Testis (tissue), 3 donors: ENCODE data around the gene PLS1. TPM values are rescaled to one million over a fixed set of nuclear protein-coding genes. Genes with fewer than 3 reads are reported as not detected.

Experiments
- DNase-seq: peaks from one replicate; pipeline ENCODE4 v3.0.0-alpha.2; 2019
- H3K27ac ChIP-seq, 2 donors: fragments of 200-600 bp; sonication (generic); one replicate each; pipeline ENCODE4 v1.5.1; 2019
- H3K27me3 ChIP-seq: fragments of 200-600 bp; sonication (generic); one replicate; pipeline ENCODE4 v1.5.1; 2019
- H3K36me3 ChIP-seq: fragments of 200-600 bp; sonication (generic); one replicate; pipeline ENCODE4 v1.5.1; 2017; ENCODE audit warnings: low read depth; ENCODE audit errors: missing control alignments
- H3K4me1 ChIP-seq: fragments of 200-600 bp; sonication (generic); one replicate; pipeline ENCODE4 v1.5.1; 2019
- H3K4me3 ChIP-seq, 2 donors: fragments of 200-600 bp; sonication (generic); one replicate each; pipeline ENCODE4 v1.5.1; 2017 to 2019
- H3K9me3 ChIP-seq: fragments of 200-600 bp; sonication (generic); one replicate; pipeline ENCODE4 v1.5.1; 2017
- POLR2A ChIP-seq: fragments of 450-650 bp; IDR thresholded peaks from one replicate; pipeline ENCODE4 v1.6.1; 2017; ENCODE audit warnings: antibody characterized with exemption, mild to moderate bottlenecking, moderate library complexity
- WGBS, 2 donors: methylation state at CpG; one replicate each; pipeline ENCODE4 v1.1.5; 2018; 5-methylcytosine and 5-hydroxymethylcytosine counted together
- intact Hi-C: fragments of 100-400 bp; cut with DNase I; formaldehyde crosslinking; loops from one replicate; pipeline ENCODE4 v1.15.1; 2023; ENCODE audit warnings: low total_unique reads
- polyA plus RNA-seq: library from polyadenylated mRNA; stranded (reverse); fragments of 350-450 nt; fragmentation: Illumina TruSeq; extraction: RNeasy Lipid Tissue Mini Kit (QIAGEN cat#74804); gene quantifications from one replicate; pipeline ENCODE4 v1.2.3, GENCODE V29; 2014; ENCODE audit warnings: low read depth, low replicate concordance; ENCODE audit not compliant: insufficient read depth
- total RNA-seq, 2 donors: library from RNA; depleted of rRNA; stranded (reverse); fragments of >200 nt; gene quantifications; one replicate each; pipeline ENCODE4 v1.2.3, GENCODE V29; 2016
- TF ChIP-seq, protein P1 (sequence below), 3 experiments: fragments of 450-650 bp in 2 of 3; fragments of 200-600 bp in 1 of 3; sonication (generic) in 1 of 3; IDR thresholded peaks; one replicate each; pipeline ENCODE4 v1.5.1; 2016 to 2019; ENCODE audit warnings: antibody characterized with exemption in 3 of 3, mild to moderate bottlenecking in 2 of 3, moderate library complexity in 1 of 3

Gene PLS1
- total and polyA plus RNA-seq, 3 donors from 2014 or later: 5.1 to 10.8 (median 10.6) TPM

DNA sequence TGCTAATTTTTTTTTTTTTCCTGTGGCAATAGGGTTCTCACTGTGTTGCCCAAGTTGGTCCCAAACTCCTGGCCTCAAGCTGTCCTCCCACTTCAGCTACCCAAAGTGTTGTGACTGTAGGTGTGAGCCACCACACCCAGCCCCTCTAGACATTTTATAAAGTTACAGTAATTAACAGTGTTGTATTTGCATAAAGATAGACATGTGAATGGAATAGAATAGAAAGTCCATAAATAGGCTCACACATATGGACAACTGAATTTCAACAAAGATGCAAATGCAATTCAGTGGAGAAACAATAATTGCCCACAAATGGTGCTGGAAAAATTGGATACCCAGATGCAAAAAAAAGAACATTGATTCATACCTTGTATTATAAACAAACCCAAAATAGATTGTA lies 39.9 kb downstream of the PLS1 start:
- H3K4me3 ChIP-seq: no peak overlapping the region
- intact Hi-C loops: no loop called here
- no peak for TF ChIP-seq POLR2A
- TF ChIP-seq, protein P1, sequence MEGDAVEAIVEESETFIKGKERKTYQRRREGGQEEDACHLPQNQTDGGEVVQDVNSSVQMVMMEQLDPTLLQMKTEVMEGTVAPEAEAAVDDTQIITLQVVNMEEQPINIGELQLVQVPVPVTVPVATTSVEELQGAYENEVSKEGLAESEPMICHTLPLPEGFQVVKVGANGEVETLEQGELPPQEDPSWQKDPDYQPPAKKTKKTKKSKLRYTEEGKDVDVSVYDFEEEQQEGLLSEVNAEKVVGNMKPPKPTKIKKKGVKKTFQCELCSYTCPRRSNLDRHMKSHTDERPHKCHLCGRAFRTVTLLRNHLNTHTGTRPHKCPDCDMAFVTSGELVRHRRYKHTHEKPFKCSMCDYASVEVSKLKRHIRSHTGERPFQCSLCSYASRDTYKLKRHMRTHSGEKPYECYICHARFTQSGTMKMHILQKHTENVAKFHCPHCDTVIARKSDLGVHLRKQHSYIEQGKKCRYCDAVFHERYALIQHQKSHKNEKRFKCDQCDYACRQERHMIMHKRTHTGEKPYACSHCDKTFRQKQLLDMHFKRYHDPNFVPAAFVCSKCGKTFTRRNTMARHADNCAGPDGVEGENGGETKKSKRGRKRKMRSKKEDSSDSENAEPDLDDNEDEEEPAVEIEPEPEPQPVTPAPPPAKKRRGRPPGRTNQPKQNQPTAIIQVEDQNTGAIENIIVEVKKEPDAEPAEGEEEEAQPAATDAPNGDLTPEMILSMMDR (IDR thresholded peaks at IDR 0.05): no peak
- H3K27ac ChIP-seq: no peak overlapping the region
- H3K4me1 ChIP-seq: no peaks in the 10 kb centered on the region
- no peak for DNase-seq
- H3K36me3 ChIP-seq: no peaks in the 10 kb centered on the region
- no peaks in the 10 kb centered on the region for H3K9me3 ChIP-seq
- H3K27me3 ChIP-seq: no peaks in the 10 kb centered on the region

DNA sequence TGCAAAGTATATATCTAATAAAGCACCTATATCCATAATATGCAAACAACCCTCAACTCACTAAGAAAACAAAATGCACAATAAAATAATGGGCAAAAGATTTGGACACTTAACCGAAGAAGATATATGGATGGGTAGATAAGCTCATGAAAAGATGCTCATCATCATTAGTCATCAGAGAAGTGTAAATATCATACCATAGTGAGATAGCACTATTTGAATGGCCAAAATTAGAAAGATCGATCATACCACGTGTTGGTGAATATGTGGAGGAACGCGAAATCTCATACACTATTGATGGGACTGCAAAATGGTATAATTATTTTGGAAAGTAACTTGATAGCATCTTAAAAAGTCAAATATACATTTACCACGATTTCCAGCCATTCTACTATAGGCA lies 40.5 kb downstream of the PLS1 start:
- TF ChIP-seq, protein P1 (IDR thresholded peaks at IDR 0.05): no peak
- no peak for DNase-seq
- Histone ChIP-seq H3K4me3 (no peak overlapping the region), H3K4me1 (no peaks in the 10 kb centered on the region), H3K27ac (no peak overlapping the region), H3K27me3 (no peaks in the 10 kb centered on the region), H3K9me3 (no peaks in the 10 kb centered on the region), H3K36me3 (no peaks in the 10 kb centered on the region)
- intact Hi-C loops: no loop called here
- 91 to 93% methylated on average over 6 of the region's 6 CpGs for WGBS, 2 donors

DNA sequence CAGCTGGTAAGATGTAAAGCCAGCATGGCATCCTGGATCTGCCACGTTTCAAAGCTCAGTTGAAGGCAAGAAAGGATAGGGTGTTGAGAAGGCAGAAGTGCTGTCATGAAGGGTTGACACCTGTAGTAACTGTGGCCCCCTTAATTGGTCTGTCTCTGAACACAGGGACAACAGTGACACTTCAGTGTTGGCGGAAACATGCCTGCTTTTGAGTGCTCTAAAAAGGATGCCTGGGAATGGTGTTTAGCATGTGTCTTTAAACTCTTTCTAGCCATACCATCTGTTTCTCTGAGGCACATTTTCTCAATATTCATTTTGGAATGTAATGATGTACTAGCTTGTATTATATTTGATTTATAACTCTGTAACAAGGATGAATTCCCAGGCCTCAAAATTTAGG lies 42.1 kb downstream of the PLS1 start:
- 76 to 82% methylated on average over 2 of the region's 2 CpGs for WGBS, 2 donors
- H3K4me1 ChIP-seq: no peaks in the 10 kb centered on the region
- TF ChIP-seq, protein P1 (IDR thresholded peaks at IDR 0.05): no peak
- TF ChIP-seq POLR2A: no peak
- H3K27ac ChIP-seq: no peak overlapping the region
- DNase-seq: no peak
- H3K4me3 ChIP-seq: no peak overlapping the region
- no peaks in the 10 kb centered on the region for H3K36me3 ChIP-seq
- no peaks in the 10 kb centered on the region for H3K27me3 ChIP-seq
- intact Hi-C loops: no loop called here
- H3K9me3 ChIP-seq: no peaks in the 10 kb centered on the region

DNA sequence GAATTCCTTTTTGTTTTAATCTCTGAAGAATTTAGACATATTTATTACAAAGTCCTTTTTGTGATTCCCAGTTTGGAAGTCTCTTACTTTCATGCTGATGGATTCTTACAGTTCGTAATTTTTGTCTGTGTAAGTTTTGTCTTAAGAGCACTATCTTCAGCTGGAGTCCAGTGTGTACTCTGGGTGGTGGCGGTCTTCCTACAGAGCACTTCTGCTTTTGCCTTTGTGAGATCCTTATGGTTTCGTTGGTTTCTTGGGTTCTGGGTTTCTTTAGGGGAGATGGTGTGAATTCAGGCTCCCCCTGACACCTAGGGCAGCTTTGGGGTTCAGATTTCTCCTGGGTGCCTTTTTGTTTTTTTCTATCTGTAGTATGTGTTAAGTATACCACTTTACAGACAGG lies 45.3 kb downstream of the PLS1 start:
- H3K27me3 ChIP-seq: no peaks in the 10 kb centered on the region

DNA sequence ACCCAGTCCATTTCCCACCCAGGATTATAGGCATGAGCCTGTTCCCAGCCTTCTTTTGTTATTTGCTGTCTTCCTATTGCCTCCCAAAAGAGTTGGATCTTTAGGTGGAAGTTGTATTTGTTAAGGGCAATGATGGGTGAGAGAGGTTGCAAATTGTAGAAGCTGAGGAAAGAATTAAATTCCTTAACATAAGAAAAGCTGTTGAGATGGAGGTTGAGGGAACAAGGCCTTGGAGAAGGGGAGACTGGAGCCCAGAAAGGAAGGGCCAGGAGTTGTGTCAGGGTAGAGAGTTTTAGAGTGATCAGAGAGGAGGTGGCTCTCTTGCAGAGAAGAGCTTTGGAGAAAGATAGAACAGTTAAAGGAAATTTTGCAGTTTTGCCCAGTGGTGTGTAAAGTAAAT lies 46.8 kb downstream of the PLS1 start:
- intact Hi-C loops: no loop called here
- TF ChIP-seq, protein P1 (IDR thresholded peaks at IDR 0.05): no peak
- TF ChIP-seq POLR2A: no peak
- no peaks in the 10 kb centered on the region for H3K4me1 ChIP-seq
- no peaks in the 10 kb centered on the region for H3K36me3 ChIP-seq
- no peaks in the 10 kb centered on the region for H3K27me3 ChIP-seq
- DNase-seq: no peak
- H3K9me3 ChIP-seq: no peaks in the 10 kb centered on the region
- H3K27ac ChIP-seq: no peak overlapping the region
- no peak overlapping the region for H3K4me3 ChIP-seq

More for the DNA sequence above, 45.3 kb downstream of the PLS1 start:
- DNase-seq: no peak
- Histone ChIP-seq H3K4me1 (no peaks in the 10 kb centered on the region), H3K4me3 (no peak overlapping the region), H3K27ac (no peak overlapping the region), H3K36me3 (no peaks in the 10 kb centered on the region), H3K9me3 (no peaks in the 10 kb centered on the region)
- intact Hi-C loops: no loop called here
- 72 to 86% methylated on average over 3 of the region's 3 CpGs for WGBS, 2 donors
- no peak for TF ChIP-seq POLR2A
- TF ChIP-seq, protein P1 (IDR thresholded peaks at IDR 0.05): no peak
